MM.1S (cell line): ENCODE data around the gene LCP1.
A peak's percentile ranks its signal among the peaks of the same experiment; 100 is the strongest.
"Not testable (repeated sequence)": the region's sequence is repeated elsewhere in the genome, so short reads cannot be mapped to it uniquely, and the experiment has no call there.

Experiments used
- DNase-seq: peaks from one replicate; pipeline ENCODE4 v3.0.0-alpha.2; 2015
- H2AFZ ChIP-seq: fragments of 300-600 bp; sonication (generic); 2 replicates; pipeline ENCODE4 v1.6.0; 2016; ENCODE audit warnings: antibody characterized with exemption, low read length
- H3F3A ChIP-seq: fragments of 300-600 bp; sonication (generic); 2 replicates; pipeline ENCODE4 v1.6.1; 2016; ENCODE audit warnings: mild to moderate bottlenecking, antibody characterized with exemption, low read length, moderate library complexity, mixed read lengths; ENCODE audit not compliant: insufficient read depth
- H3K27ac ChIP-seq: fragments of 300-600 bp; sonication (generic); 2 replicates; pipeline ENCODE4 v1.5.1; 2016; ENCODE audit warnings: mild to moderate bottlenecking, low read length
- H3K27me3 ChIP-seq: fragments of 300-600 bp; sonication (generic); replicated peaks from 2 replicates; pipeline ENCODE4 v1.6.0; 2016; ENCODE audit warnings: low read length; ENCODE audit not compliant: insufficient read depth
- H3K36me3 ChIP-seq: fragments of 300-600 bp; sonication (generic); replicated peaks from 2 replicates; pipeline ENCODE4 v1.6.1; 2016; ENCODE audit warnings: mild to moderate bottlenecking, low read length, mixed read lengths; ENCODE audit not compliant: insufficient read depth
- H3K4me1 ChIP-seq: fragments of 300-600 bp; sonication (generic); 2 replicates; pipeline ENCODE4 v1.6.1; 2016; ENCODE audit warnings: low read length, mixed read lengths
- H3K4me2 ChIP-seq: fragments of 300-600 bp; sonication (generic); 2 replicates; pipeline ENCODE4 v1.6.0; 2016; ENCODE audit warnings: low read depth, low read length
- H3K4me3 ChIP-seq: fragments of 300-600 bp; sonication (generic); 2 replicates; pipeline ENCODE4 v1.5.1; 2016; ENCODE audit warnings: low read length, mixed read lengths
- H3K79me2 ChIP-seq: fragments of 300-600 bp; sonication (generic); 2 replicates; pipeline ENCODE4 v1.6.1; 2016; ENCODE audit warnings: mixed run types, low read length, mixed read lengths
- H3K9ac ChIP-seq: fragments of 300-600 bp; sonication (generic); 2 replicates; pipeline ENCODE4 v1.6.1; 2016; ENCODE audit warnings: low read length, mixed read lengths
- H3K9me2 ChIP-seq: fragments of 300-600 bp; sonication (generic); replicated peaks from 2 replicates; pipeline ENCODE4 v1.6.1; 2016; ENCODE audit warnings: mild to moderate bottlenecking, low read length, mixed read lengths; ENCODE audit not compliant: insufficient read depth
- H3K9me3 ChIP-seq: fragments of 300-600 bp; sonication (generic); replicated peaks from 2 replicates; pipeline ENCODE4 v1.6.1; 2016; ENCODE audit warnings: mild to moderate bottlenecking, low read length, mixed read lengths; ENCODE audit not compliant: insufficient read depth
- H4K20me1 ChIP-seq: fragments of 300-600 bp; sonication (generic); 2 replicates; pipeline ENCODE4 v1.6.1; 2016; ENCODE audit warnings: mild to moderate bottlenecking, low read length, moderate library complexity, mixed read lengths; ENCODE audit not compliant: insufficient read depth
- CTCF ChIP-seq: fragments of 300-600 bp; sonication (generic); IDR thresholded peaks from 2 replicates; pipeline ENCODE4 v1.5.1; 2016; ENCODE audit warnings: antibody characterized with exemption, low read length, mixed read lengths
- EZH2 ChIP-seq: fragments of 300-600 bp; sonication (generic); optimal IDR thresholded peaks from 2 replicates; pipeline ENCODE3; 2017; ENCODE audit warnings: low read depth, mild to moderate bottlenecking, antibody characterized with exemption, low read length, mixed read lengths
- EZH2phosphoT487 ChIP-seq: fragments of 300-600 bp; sonication (generic); IDR thresholded peaks from 2 replicates; pipeline ENCODE4 v1.6.1; 2018; ENCODE audit warnings: antibody characterized with exemption, low read length

LCP1 gene

GRCh38 chr13:46181840-46182490 lies at the start of gene LCP1:
Gene LCP1 (minus strand): TSS chr13:46182177. CDS start chr13:46159662, 22,515 bp downstream.
- peak; percentile 91 for DNase-seq
- Histone ChIP-seq H4K20me1 (peaks cover 9% of the 10 kb centered on the region), H3K79me2 (peaks cover 65% of the 10 kb centered on the region), H3K4me1 (peaks cover 21% of the 10 kb centered on the region; the same call in 1 of the 2 replicates), H3K27ac (peak within 1 kb of the TSS; percentile 99), H3K9ac (peak within 1 kb of the TSS; percentile 82), H3K27me3 (no peaks in the 10 kb centered on the region), H3K9me2 (no peaks in the 10 kb centered on the region), H3F3A (peaks cover 39% of the 10 kb centered on the region), H3K36me3 (no peaks in the 10 kb centered on the region), H3K4me2 (peak within 1 kb of the TSS; percentile 89), H2AFZ (peak within 1 kb of the TSS; percentile 74), H3K9me3 (no peaks in the 10 kb centered on the region), H3K4me3 (peak within 1 kb of the TSS; percentile 81)
- no peak for TF ChIP-seq EZH2phosphoT487

- H3K9ac ChIP-seq, result no peak overlapping the region
- TF ChIP-seq EZH2, result no peak
- TF ChIP-seq CTCF, result no peak
- TF ChIP-seq EZH2phosphoT487, result no peak
- H3K36me3 ChIP-seq, result no peaks in the 10 kb centered on the region
- no peaks in the 10 kb centered on the region for H4K20me1 ChIP-seq
- no peaks in the 10 kb centered on the region for H3K9me3 ChIP-seq
- no peaks in the 10 kb centered on the region for H3K79me2 ChIP-seq
- no peak overlapping the region for H2AFZ ChIP-seq
- no peak overlapping the region for H3K4me3 ChIP-seq
- no peak overlapping the region for H3K27ac ChIP-seq
- H3F3A ChIP-seq, result no peaks in the 10 kb centered on the region
- no peak overlapping the region for H3K4me2 ChIP-seq
- H3K9me2 ChIP-seq, result no peaks in the 10 kb centered on the region
- peaks cover 10% of the 10 kb centered on the region for H3K4me1 ChIP-seq
- DNase-seq, result no peak
- H3K27me3 ChIP-seq, result no peaks in the 10 kb centered on the region
Observed at GRCh38 chr13:46229251-46229650, 47.3 kb upstream of the LCP1 start.

- not testable (repeated sequence) for H3K4me3 ChIP-seq, H3K79me2 ChIP-seq, H3K27me3 ChIP-seq, H3K9me2 ChIP-seq, H4K20me1 ChIP-seq, H3K36me3 ChIP-seq, H3K27ac ChIP-seq, H3K9me3 ChIP-seq, H2AFZ ChIP-seq, H3K9ac ChIP-seq, H3F3A ChIP-seq
- peak overlapping the region; percentile 18; the same call in 1 of the 2 replicates for H3K4me2 ChIP-seq
- H3K4me1 ChIP-seq, result peaks cover 12% of the 10 kb centered on the region
- DNase-seq, result peak; percentile 75
Observed at GRCh38 chr13:46220234-46220633, 38.3 kb upstream of the LCP1 start.

GRCh38 chr13:46214741-46215140 lies 32.8 kb upstream of the LCP1 start:
- not testable (repeated sequence) for H3K9me2 ChIP-seq, H3K9me3 ChIP-seq, H3K27me3 ChIP-seq

GRCh38 chr13:46213242-46213641 lies 31.3 kb upstream of the LCP1 start:
- Histone ChIP-seq H3F3A (0 out of 2 replicates have a peak, but pooled peaks cover 6% of the 10 kb centered on the region), H3K27ac (no peak overlapping the region), H3K9me3 (no peaks in the 10 kb centered on the region), H4K20me1 (no peaks in the 10 kb centered on the region), H3K79me2 (peaks cover 10% of the 10 kb centered on the region; the same call in 1 of the 2 replicates), H3K4me3 (no peak overlapping the region), H3K4me2 (no peak overlapping the region), H3K27me3 (no peaks in the 10 kb centered on the region), H3K36me3 (no peaks in the 10 kb centered on the region), H3K9ac (no peak overlapping the region), H2AFZ (no peak overlapping the region), H3K4me1 (no peaks in the 10 kb centered on the region), H3K9me2 (no peaks in the 10 kb centered on the region)
- no peak for DNase-seq
- no peak for TF ChIP-seq EZH2
- no peak for TF ChIP-seq EZH2phosphoT487
- TF ChIP-seq CTCF, result no peak

More at GRCh38 chr13:46214741-46215140, 32.8 kb upstream of the LCP1 start:
- not testable (repeated sequence) for H3K4me3 ChIP-seq, DNase-seq, H3K4me1 ChIP-seq, H3K9ac ChIP-seq, H3K4me2 ChIP-seq, H3K36me3 ChIP-seq, H3F3A ChIP-seq, H3K79me2 ChIP-seq, H3K27ac ChIP-seq, H4K20me1 ChIP-seq, H2AFZ ChIP-seq
